GM12878 (cell line): ENCODE measurements around the gene MDM1. TPM values are rescaled to one million over a fixed set of nuclear protein-coding genes. Genes with fewer than 3 reads are reported as not detected.

ENCODE experiments used
- ATAC-seq: fragments of 200-7000 bp; cut with Tn5 transposase; 3 replicates; pipeline ENCODE4 v1.9.1; 2020; ENCODE audit warnings: mild to moderate bottlenecking, moderate library complexity
- BruUV-seq: library from RNA; stranded (reverse); fragments of 400-500 nt; replicated peaks from 2 replicates; lab custom pipeline; 2021; lab: Mats Ljungman, UMichigan
- CTCF ChIA-PET: fragments of 300-600 bp; sonication (Branson Sonifier 250); formaldehyde crosslinking; extraction: SDS; loops from one replicate; lab custom pipeline; 2021; ENCODE audit warnings: inconsistent platforms; lab: Yijun Ruan, JAX
- POLR2A ChIA-PET: fragments of 350-600 bp; formaldehyde crosslinking; extraction: SDS; loops from one replicate; lab custom pipeline; 2021; ENCODE audit warnings: inconsistent platforms; lab: Charles Lee
- RAD21 ChIA-PET: fragments of 300-600 bp; sonication (Branson Sonifier 250); formaldehyde crosslinking; loops from one replicate; lab custom pipeline; 2023; ENCODE audit warnings: antibody characterized with exemption; ENCODE audit not compliant: unreplicated experiment; lab: Charles Lee
- SMC1A ChIA-PET: fragments of 300-600 bp; sonication (Branson Sonifier 250); formaldehyde crosslinking; loops from one replicate; lab custom pipeline; 2023; ENCODE audit not compliant: unreplicated experiment, uncharacterized antibody; lab: Charles Lee
- DNase-seq: peaks from one replicate; pipeline ENCODE4 v3.0.0-alpha.2; 2011; ENCODE audit warnings: low read depth, low spot score
- FAIRE-seq: peaks from 3 replicates; lab custom pipeline; 2011; peaks lifted over from hg19 to GRCh38; lab: Jason Lieb, UNC
- H2AFZ ChIP-seq: 2 replicates; pipeline ENCODE4 v1.6.0; 2011; ENCODE audit warnings: low read depth, low read length, control low read depth; ENCODE audit not compliant: control insufficient read depth
- H3K27ac ChIP-seq: 2 replicates; pipeline ENCODE4 v1.5.1; 2011; ENCODE audit warnings: control low read depth; ENCODE audit not compliant: control insufficient read depth, insufficient read depth
- H3K27me3 ChIP-seq, 2 experiments: replicated peaks in 1 of 2; 2 replicates each; pipeline versions ENCODE4 v1.6.0 to v1.6.1; 2011; ENCODE audit warnings: low read length in 1 of 2; ENCODE audit not compliant: control insufficient read depth in 2 of 2, insufficient read depth in 2 of 2
- H3K36me3 ChIP-seq, 2 experiments: 2 replicates each; pipeline ENCODE4 v1.5.1; 2011; ENCODE audit warnings: low read length in 1 of 2; ENCODE audit not compliant: control insufficient read depth in 2 of 2, insufficient read depth in 2 of 2
- H3K4me1 ChIP-seq: 2 replicates; pipeline ENCODE4 v1.6.1; 2011; ENCODE audit warnings: mild to moderate bottlenecking, low read length, moderate library complexity, mixed read lengths; ENCODE audit not compliant: control insufficient read depth, insufficient read depth
- H3K4me2 ChIP-seq: 2 replicates; pipeline ENCODE4 v1.6.0; 2011; ENCODE audit warnings: control low read depth; ENCODE audit not compliant: control insufficient read depth, insufficient read depth
- H3K4me3 ChIP-seq: fragments of 200-600 bp; sonication (generic); 2 replicates; pipeline ENCODE4 v1.5.1; 2016
- H3K79me2 ChIP-seq: 2 replicates; pipeline ENCODE4 v1.6.0; 2011; ENCODE audit warnings: low read length; ENCODE audit not compliant: control insufficient read depth, insufficient read depth
- H3K9ac ChIP-seq: 2 replicates; pipeline ENCODE4 v1.8.0; 2011; ENCODE audit warnings: low read length, control low read depth, mixed read lengths; ENCODE audit not compliant: control insufficient read depth, insufficient read depth
- H3K9me3 ChIP-seq: replicated peaks from 3 replicates; pipeline ENCODE4 v1.5.1; 2011; ENCODE audit warnings: mild to moderate bottlenecking, low read length; ENCODE audit not compliant: control insufficient read depth, insufficient read depth
- H4K20me1 ChIP-seq: 2 replicates; pipeline ENCODE4 v1.6.0; 2011; ENCODE audit not compliant: control insufficient read depth, insufficient read depth
- ASH2L ChIP-seq: fragments of 300-600, 200-600 bp; sonication (generic); IDR thresholded peaks from 2 replicates; pipeline ENCODE4 v1.6.1; 2017; ENCODE audit warnings: low read depth, mild to moderate bottlenecking, borderline replicate concordance
- ATF7 ChIP-seq: fragments of 450-650 bp; IDR thresholded peaks from 2 replicates; pipeline ENCODE4 v1.6.1; 2016; ENCODE audit warnings: low read depth, mild to moderate bottlenecking
- BACH1 ChIP-seq: fragments of 450-650 bp; IDR thresholded peaks from 2 replicates; pipeline ENCODE4 v1.6.1; 2017; ENCODE audit warnings: mild to moderate bottlenecking, borderline replicate concordance
- BCL11A ChIP-seq: IDR thresholded peaks from 2 replicates; pipeline ENCODE4 v1.6.1; 2011; ENCODE audit warnings: low read depth, low read length
- CBFB ChIP-seq: IDR thresholded peaks from 2 replicates; pipeline ENCODE4 v1.6.1; 2016; ENCODE audit warnings: antibody characterized with exemption, low read depth
- CEBPB ChIP-seq, 2 experiments: fragments of 150-350 bp in 1 of 2; IDR thresholded peaks; 2 replicates each; pipeline ENCODE4 v1.6.1; 2012 to 2014; ENCODE audit warnings: low read depth in 2 of 2, low read length in 2 of 2, borderline replicate concordance in 1 of 2, inconsistent platforms in 1 of 2
- EGR1 ChIP-seq, 2 experiments: IDR thresholded peaks; 1 replicate in 1 of 2; 2 replicates in 1 of 2; pipeline ENCODE4 v1.6.1; 2011 to 2012; ENCODE audit warnings: low read depth in 2 of 2, low read length in 2 of 2, borderline replicate concordance in 1 of 2, mild to moderate bottlenecking in 1 of 2, moderate library complexity in 1 of 2
- ELK1 ChIP-seq: IDR thresholded peaks from 2 replicates; pipeline ENCODE4 v1.6.1; 2012; ENCODE audit warnings: low read depth, low read length, improper control_type of control experiment
- JUND ChIP-seq: IDR thresholded peaks from 2 replicates; pipeline ENCODE4 v1.6.1; 2012; ENCODE audit warnings: low read depth, mild to moderate bottlenecking, low read length, improper control_type of control experiment, moderate library complexity
- MTA2 ChIP-seq: fragments of 450-650 bp; IDR thresholded peaks from 2 replicates; pipeline ENCODE4 v1.6.1; 2016; ENCODE audit warnings: low read depth, mild to moderate bottlenecking, moderate library complexity
- NFXL1 ChIP-seq: fragments of 450-650 bp; IDR thresholded peaks from 2 replicates; pipeline ENCODE4 v1.6.1; 2017; ENCODE audit warnings: antibody characterized with exemption, mild to moderate bottlenecking, borderline replicate concordance
- NR2F1 ChIP-seq: fragments of 450-650 bp; conservative IDR thresholded peaks from 2 replicates; pipeline ENCODE4 v1.6.1; 2017; ENCODE audit warnings: mild to moderate bottlenecking
- RBBP5 ChIP-seq: fragments of 200-600 bp; sonication (generic); conservative IDR thresholded peaks from 2 replicates; pipeline ENCODE4 v1.6.1; 2016
- SREBF2 ChIP-seq: IDR thresholded peaks from 2 replicates; pipeline ENCODE4 v1.6.1; 2012; ENCODE audit warnings: mild to moderate bottlenecking, low read length
- WGBS: methylation state at CpG from one replicate; pipeline ENCODE4 v1.1.6; 2016; ENCODE audit warnings: low lambda C conversion rate; ENCODE audit not compliant: insufficient replicate concordance, insufficient coverage; ENCODE audit errors: missing lambda C conversion rate; 5-methylcytosine and 5-hydroxymethylcytosine counted together
- in situ Hi-C: fragments of 300-500 bp; cut with MboI; formaldehyde crosslinking; loops from 9 replicates; pipeline ENCODE4 v1.14.3; 2018; ENCODE audit warnings: mixed read lengths
- intact Hi-C: fragments of 100-400 bp; cut with micrococcal nuclease; formaldehyde crosslinking; loops from one replicate; pipeline ENCODE4 v1.14.2; 2022; ENCODE audit not compliant: unreplicated experiment
- polyA plus RNA-seq, 11 experiments: library from polyadenylated mRNA; depleted of rRNA in 4 of 11; unstranded in 6 of 11; stranded (reverse) in 5 of 11; fragments of >200 nt; fragmentation: Nextera tagmentation in 4 of 11; fragmentation: Illumina TruSeq in 1 of 11; extraction: Ambion mirVana in 4 of 11; extraction: Trizol in 1 of 11; gene quantifications; 1 replicate in 1 of 11; 2 replicates in 10 of 11; pipeline versions ENCODE4 v1.2.1 to v1.2.3, GENCODE V29; 2011 to 2016; ENCODE audit warnings: inconsistent platforms in 2 of 11, missing spikeins in 2 of 11, low read depth in 1 of 11
- total RNA-seq, 4 experiments: library from RNA; depleted of rRNA in 3 of 4; stranded (reverse); fragments of >200 nt in 3 of 4; fragmentation: Illumina TruSeq in 1 of 4; extraction: Trizol in 1 of 4; gene quantifications; 2 replicates each; pipeline versions ENCODE4 v1.2.1 to v1.2.3, GENCODE V29; 2013 to 2021
- TF ChIP-seq, protein P1 (sequence below): fragments of 450-650 bp; IDR thresholded peaks from 2 replicates; pipeline ENCODE4 v1.6.1; 2017; ENCODE audit warnings: mild to moderate bottlenecking, moderate library complexity
- TF ChIP-seq, protein P2 (sequence below): IDR thresholded peaks from 2 replicates; pipeline ENCODE4 v1.6.1; 2011; ENCODE audit warnings: borderline replicate concordance, low read depth, mild to moderate bottlenecking, moderate library complexity, mixed read lengths, low read length; ENCODE audit not compliant: insufficient read depth; ENCODE audit errors: extremely low read length

MDM1 gene
- total and polyA plus RNA-seq, 10 of the 15 experiments (the other 5 are each of a cell fraction or from before 2014, with no cell fraction given) = 10.1 to 25.3 (median 16.5) TPM

DNA sequence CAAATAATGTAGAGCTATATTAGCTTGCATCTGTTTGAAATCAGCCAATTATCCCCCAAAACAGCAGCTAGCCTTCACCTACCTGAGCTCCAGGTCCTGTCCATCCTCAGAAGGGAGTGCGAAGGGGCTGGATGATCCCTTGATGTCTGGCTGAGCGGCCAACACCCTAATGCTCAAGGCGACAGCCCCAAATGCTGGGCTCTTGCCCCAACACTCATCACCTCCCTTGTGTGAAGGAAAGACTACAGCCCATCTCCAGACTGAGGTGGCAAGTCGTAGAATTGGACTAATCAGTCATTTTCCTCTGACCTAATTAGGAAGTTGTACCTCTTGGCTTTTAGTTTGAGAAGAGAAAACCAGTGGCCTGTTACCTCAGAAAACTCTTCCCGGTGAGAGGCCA is 16.3 kb upstream of the MDM1 start:
- in situ Hi-C loops = no loop called here
- POLR2A ChIA-PET = no interaction called here
- intact Hi-C loops = no loop called here

DNA sequence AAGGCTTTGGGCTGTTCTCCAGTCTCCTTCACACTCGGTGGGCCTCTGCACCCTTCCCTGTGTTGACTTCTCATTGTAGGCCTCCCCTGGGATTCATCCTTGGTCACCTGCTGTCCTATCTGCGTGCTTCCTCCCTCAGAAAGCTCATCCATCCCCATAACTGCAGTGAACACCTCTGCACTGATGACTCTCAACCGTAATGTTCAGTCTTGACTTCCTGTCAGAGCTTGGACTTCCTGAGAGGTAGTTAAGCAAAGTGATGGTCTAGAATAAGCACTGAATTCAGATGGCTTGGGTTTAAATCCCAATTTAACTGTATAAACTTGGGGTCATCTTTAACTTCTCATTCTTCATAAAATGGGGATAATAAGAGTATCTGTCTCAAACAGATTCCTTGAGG is 13.6 kb upstream of the MDM1 start:
- no peak for FAIRE-seq
- Histone ChIP-seq H3K4me1 (no peaks in the 10 kb centered on the region), H3K36me3 (no peaks in the 10 kb centered on the region), H3K9ac (no peak overlapping the region), H2AFZ (no peak overlapping the region), H3K9me3 (no peaks in the 10 kb centered on the region), H3K4me3 (no peak overlapping the region), H3K4me2 (no peak overlapping the region), H4K20me1 (no peaks in the 10 kb centered on the region), H3K27ac (no peak overlapping the region), H3K27me3 (no peaks in the 10 kb centered on the region; a peak in 1 of 4 replicates), H3K79me2 (no peaks in the 10 kb centered on the region)
- SMC1A ChIA-PET = interaction anchor here (0.7 kb wide), 1 partner anchor 37 kb away, joined by 3 read pairs; no protein-coding TSS in a partner anchor
- in situ Hi-C loops = no loop called here
- intact Hi-C loops = no loop called here
- RAD21 ChIA-PET = interaction anchor here (1.1 kb wide), 1 partner anchor 10 kb away, joined by 3 read pairs; no protein-coding TSS in a partner anchor
- ATAC-seq = no peak
- POLR2A ChIA-PET = interaction anchor here (1.1 kb wide), 1 partner anchor 14 kb away, joined by 6 read pairs; no protein-coding TSS in a partner anchor
- 31% methylated on average over 3 of the region's 3 CpGs for WGBS
- DNase-seq = no peak
- CTCF ChIA-PET = interaction anchor here (0.9 to 1.2 kb wide), 3 partner anchors 13 to 485 kb away, joined by 3 to 4 read pairs (median 3); no protein-coding TSS in a partner anchor
- BruUV-seq = no TSS peak
- TF ChIP-seq CEBPB (IDR thresholded peaks at IDR 0.05; ENCODE audit: borderline replicate concordance in 1 of 2, low read depth in 2 of 2, low read length in 2 of 2) (no peak), RBBP5 (no peak), JUND (no peak), NR2F1 (no peak), ELK1 (no peak)
- TF ChIP-seq, protein P1, sequence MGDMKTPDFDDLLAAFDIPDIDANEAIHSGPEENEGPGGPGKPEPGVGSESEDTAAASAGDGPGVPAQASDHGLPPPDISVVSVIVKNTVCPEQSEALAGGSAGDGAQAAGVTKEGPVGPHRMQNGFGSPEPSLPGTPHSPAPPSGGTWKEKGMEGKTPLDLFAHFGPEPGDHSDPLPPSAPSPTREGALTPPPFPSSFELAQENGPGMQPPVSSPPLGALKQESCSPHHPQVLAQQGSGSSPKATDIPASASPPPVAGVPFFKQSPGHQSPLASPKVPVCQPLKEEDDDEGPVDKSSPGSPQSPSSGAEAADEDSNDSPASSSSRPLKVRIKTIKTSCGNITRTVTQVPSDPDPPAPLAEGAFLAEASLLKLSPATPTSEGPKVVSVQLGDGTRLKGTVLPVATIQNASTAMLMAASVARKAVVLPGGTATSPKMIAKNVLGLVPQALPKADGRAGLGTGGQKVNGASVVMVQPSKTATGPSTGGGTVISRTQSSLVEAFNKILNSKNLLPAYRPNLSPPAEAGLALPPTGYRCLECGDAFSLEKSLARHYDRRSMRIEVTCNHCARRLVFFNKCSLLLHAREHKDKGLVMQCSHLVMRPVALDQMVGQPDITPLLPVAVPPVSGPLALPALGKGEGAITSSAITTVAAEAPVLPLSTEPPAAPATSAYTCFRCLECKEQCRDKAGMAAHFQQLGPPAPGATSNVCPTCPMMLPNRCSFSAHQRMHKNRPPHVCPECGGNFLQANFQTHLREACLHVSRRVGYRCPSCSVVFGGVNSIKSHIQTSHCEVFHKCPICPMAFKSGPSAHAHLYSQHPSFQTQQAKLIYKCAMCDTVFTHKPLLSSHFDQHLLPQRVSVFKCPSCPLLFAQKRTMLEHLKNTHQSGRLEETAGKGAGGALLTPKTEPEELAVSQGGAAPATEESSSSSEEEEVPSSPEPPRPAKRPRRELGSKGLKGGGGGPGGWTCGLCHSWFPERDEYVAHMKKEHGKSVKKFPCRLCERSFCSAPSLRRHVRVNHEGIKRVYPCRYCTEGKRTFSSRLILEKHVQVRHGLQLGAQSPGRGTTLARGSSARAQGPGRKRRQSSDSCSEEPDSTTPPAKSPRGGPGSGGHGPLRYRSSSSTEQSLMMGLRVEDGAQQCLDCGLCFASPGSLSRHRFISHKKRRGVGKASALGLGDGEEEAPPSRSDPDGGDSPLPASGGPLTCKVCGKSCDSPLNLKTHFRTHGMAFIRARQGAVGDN = no peak

More for the DNA sequence above, 16.3 kb upstream of the MDM1 start:
- FAIRE-seq = no peak
- Histone ChIP-seq H3K4me3 (no peak overlapping the region), H3K4me1 (no peaks in the 10 kb centered on the region), H3K9ac (no peak overlapping the region), H3K4me2 (no peak overlapping the region), H4K20me1 (no peaks in the 10 kb centered on the region), H3K27ac (no peak overlapping the region), H3K36me3 (no peaks in the 10 kb centered on the region), H3K27me3 (no peaks in the 10 kb centered on the region), H3K9me3 (no peaks in the 10 kb centered on the region), H2AFZ (no peak overlapping the region), H3K79me2 (no peaks in the 10 kb centered on the region)
- 71% methylated on average over 5 of the region's 5 CpGs for WGBS
- ChIA-PET RAD21 (interaction anchor here (1.2 kb wide), 1 partner anchor 27 kb away, joined by 4 read pairs; no protein-coding TSS in a partner anchor), CTCF (interaction anchor here (0.5 to 1.5 kb wide), 4 partner anchors 13 to 398 kb away, joined by 3 to 4 read pairs (median 4); no protein-coding TSS in a partner anchor), SMC1A (interaction anchor here (0.7 to 4.0 kb wide), 6 partner anchors 9 to 365 kb away, joined by 3 to 16 read pairs (median 6); no protein-coding TSS in a partner anchor)
- DNase-seq = no peak
- no peak for ATAC-seq
- no TSS peak for BruUV-seq
- TF ChIP-seq MTA2 (no peak), EGR1 (IDR thresholded peaks at IDR 0.05; ENCODE audit: borderline replicate concordance in 1 of 2, low read depth in 2 of 2, low read length in 2 of 2) (no peak), SREBF2 (no peak), ATF7 (no peak), CBFB (no peak), BCL11A (no peak), BACH1 (no peak), ASH2L (no peak), NFXL1 (no peak)
- TF ChIP-seq, protein P2, sequence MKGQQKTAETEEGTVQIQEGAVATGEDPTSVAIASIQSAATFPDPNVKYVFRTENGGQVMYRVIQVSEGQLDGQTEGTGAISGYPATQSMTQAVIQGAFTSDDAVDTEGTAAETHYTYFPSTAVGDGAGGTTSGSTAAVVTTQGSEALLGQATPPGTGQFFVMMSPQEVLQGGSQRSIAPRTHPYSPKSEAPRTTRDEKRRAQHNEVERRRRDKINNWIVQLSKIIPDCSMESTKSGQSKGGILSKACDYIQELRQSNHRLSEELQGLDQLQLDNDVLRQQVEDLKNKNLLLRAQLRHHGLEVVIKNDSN = no peak
